Liver (tissue), 9 donors: Measurements from ENCODE around the gene HDAC3. TPM values are rescaled to one million over a fixed set of nuclear protein-coding genes. Genes with fewer than 3 reads are reported as not detected.

Experiments used
- DNase-seq: peaks from one replicate; pipeline ENCODE4 v3.0.0-alpha.2; 2017; ENCODE audit warnings: low spot score
- H3K27ac ChIP-seq, 2 donors: one replicate each; pipeline ENCODE4 v1.7.0; 2013; ENCODE audit warnings: inconsistent platforms in 2 of 2, low read length in 2 of 2, control low read depth in 1 of 2, low read depth in 1 of 2, mild to moderate bottlenecking in 1 of 2
- H3K27me3 ChIP-seq, 4 donors: one replicate each; pipeline versions ENCODE4 v1.6.1 to v1.7.0; 2013; ENCODE audit warnings: low read length in 3 of 4, inconsistent platforms in 1 of 4, mild to moderate bottlenecking in 1 of 4, moderate library complexity in 1 of 4; ENCODE audit not compliant: control insufficient read depth in 4 of 4, insufficient read depth in 4 of 4
- H3K36me3 ChIP-seq, 4 donors: one replicate each; pipeline versions ENCODE4 v1.6.1 to v1.7.0; 2013; ENCODE audit warnings: low read length in 3 of 4, mild to moderate bottlenecking in 3 of 4, low read depth in 1 of 4, moderate library complexity in 1 of 4; ENCODE audit not compliant: control insufficient read depth in 4 of 4, insufficient read depth in 3 of 4
- H3K4me1 ChIP-seq, 4 donors: one replicate each; pipeline versions ENCODE4 v1.6.1 to v1.7.0; 2013; ENCODE audit warnings: low read length in 3 of 4, mild to moderate bottlenecking in 3 of 4, moderate library complexity in 1 of 4; ENCODE audit not compliant: control insufficient read depth in 4 of 4, insufficient read depth in 4 of 4
- H3K4me3 ChIP-seq, 3 donors: one replicate each; pipeline versions ENCODE4 v1.6.1 to v1.7.0; 2013; ENCODE audit warnings: low read length in 3 of 3, control low read depth in 1 of 3, low read depth in 1 of 3, mild to moderate bottlenecking in 1 of 3
- H3K9ac ChIP-seq, 2 donors: one replicate each; pipeline ENCODE4 v1.7.0; 2013; ENCODE audit warnings: low read length in 2 of 2, mild to moderate bottlenecking in 2 of 2, moderate library complexity in 2 of 2, control low read depth in 1 of 2, low read depth in 1 of 2
- H3K9me3 ChIP-seq, 4 donors: one replicate each; pipeline versions ENCODE4 v1.6.1 to v1.7.0; 2013; ENCODE audit warnings: low read length in 3 of 4; ENCODE audit not compliant: control insufficient read depth in 4 of 4
- ATF3 ChIP-seq: IDR thresholded peaks from 2 replicates; pipeline ENCODE4 v1.6.1; 2016; ENCODE audit warnings: antibody characterized with exemption
- CTCF ChIP-seq: fragments of 150-350 bp; IDR thresholded peaks from 2 replicates; pipeline ENCODE4 v1.5.1; 2017; ENCODE audit warnings: improper control_type of control experiment, low read depth, low read length; ENCODE audit not compliant: missing input control
- EGR1 ChIP-seq, 2 donors: IDR thresholded peaks; 2 replicates each; pipeline ENCODE4 v1.6.1; 2016 to 2018; ENCODE audit warnings: antibody characterized with exemption in 2 of 2, low read depth in 2 of 2
- FOXA1 ChIP-seq: IDR thresholded peaks from 2 replicates; pipeline ENCODE4 v1.6.1; 2016; ENCODE audit warnings: antibody characterized with exemption
- FOXA2 ChIP-seq: IDR thresholded peaks from 2 replicates; pipeline ENCODE4 v1.6.1; 2016; ENCODE audit warnings: antibody characterized with exemption
- GABPA ChIP-seq, 2 donors: IDR thresholded peaks in 1 of 2; conservative IDR thresholded peaks in 1 of 2; 2 replicates each; pipeline ENCODE4 v1.6.1; 2016; ENCODE audit warnings: antibody characterized with exemption in 2 of 2, mild to moderate bottlenecking in 1 of 2, moderate library complexity in 1 of 2
- HNF4A ChIP-seq, 2 donors: conservative IDR thresholded peaks; 2 replicates each; pipeline ENCODE4 v1.6.1; 2016; ENCODE audit warnings: antibody characterized with exemption in 2 of 2, mild to moderate bottlenecking in 2 of 2
- HNF4G ChIP-seq: IDR thresholded peaks from 2 replicates; pipeline ENCODE4 v1.6.1; 2016; ENCODE audit warnings: antibody characterized with exemption
- JUND ChIP-seq, 2 donors: IDR thresholded peaks; 2 replicates each; pipeline ENCODE4 v1.6.1; 2016; ENCODE audit warnings: antibody characterized with exemption in 2 of 2
- MAX ChIP-seq: IDR thresholded peaks from 2 replicates; pipeline ENCODE4 v1.6.1; 2016; ENCODE audit warnings: antibody characterized with exemption
- NR2F2 ChIP-seq: IDR thresholded peaks from 2 replicates; pipeline ENCODE4 v1.6.1; 2016; ENCODE audit warnings: antibody characterized with exemption
- RAD21 ChIP-seq, 2 donors: IDR thresholded peaks; 2 replicates each; pipeline ENCODE4 v1.6.1; 2016; ENCODE audit warnings: antibody characterized with exemption in 2 of 2, mild to moderate bottlenecking in 2 of 2
- REST ChIP-seq: IDR thresholded peaks from 2 replicates; pipeline ENCODE4 v1.6.1; 2016; ENCODE audit warnings: antibody characterized with exemption, mild to moderate bottlenecking
- RXRA ChIP-seq, 2 donors: IDR thresholded peaks; 2 replicates each; pipeline ENCODE4 v1.6.1; 2017 to 2018; ENCODE audit warnings: antibody characterized with exemption in 2 of 2, mild to moderate bottlenecking in 1 of 2
- SP1 ChIP-seq: IDR thresholded peaks from 2 replicates; pipeline ENCODE4 v1.6.1; 2018; ENCODE audit warnings: antibody characterized with exemption, mild to moderate bottlenecking
- TAF1 ChIP-seq: conservative IDR thresholded peaks from 2 replicates; pipeline ENCODE4 v1.6.1; 2016; ENCODE audit warnings: antibody characterized with exemption, mild to moderate bottlenecking
- YY1 ChIP-seq: IDR thresholded peaks from 2 replicates; pipeline ENCODE4 v1.6.1; 2016; ENCODE audit warnings: antibody characterized with exemption, mild to moderate bottlenecking
- ZBTB33 ChIP-seq: IDR thresholded peaks from 2 replicates; pipeline ENCODE4 v1.6.1; 2016; ENCODE audit warnings: antibody characterized with exemption
- whole genome bisulfite sequencing: extraction: QIAGEN DNeasy Blood & Tissue Kit; methylation state at CpG from one replicate; pipeline ENCODE4 v1.1.7; 2013; 5-methylcytosine and 5-hydroxymethylcytosine counted together
- polyA plus RNA-seq, 2 donors: library from polyadenylated mRNA; stranded (reverse) in 1 of 2; unstranded in 1 of 2; fragments of 200-250 nt in 1 of 2; fragments of >200 nt in 1 of 2; fragmentation: Nextera tagmentation in 1 of 2; extraction: Ambion mirVana in 1 of 2; gene quantifications; one replicate each; pipeline versions ENCODE4 v1.2.1 to v1.2.3, GENCODE V29; 2013 to 2015
- total RNA-seq, 2 donors: library from RNA; depleted of rRNA; stranded (reverse); fragments of >200 nt; gene quantifications; one replicate each; pipeline ENCODE4 v1.2.3, GENCODE V29; 2014
- donor health status: healthy.
- donor health status: healthy.
- donor health status: healthy.
- donor health status: healthy.
- donor health status: healthy.

Gene HDAC3
- total and polyA plus RNA-seq, 4 donors = 20.1 to 45.3 (median 35.1) TPM

- H3K36me3 ChIP-seq = peaks cover 0 to 2% (median 0%) of the 10 kb centered on the region in 4 donors
- H3K9ac ChIP-seq = no peak overlapping the region
- H3K4me3 ChIP-seq = no peak overlapping the region
- H3K27ac ChIP-seq = no peak overlapping the region
- 95% methylated on average over 18 of the region's 18 CpGs for WGBS
- H3K9me3 ChIP-seq = no peaks in the 10 kb centered on the region
- DNase-seq = no peak
- TF ChIP-seq FOXA1 (no peak), JUND (IDR thresholded peaks at IDR 0.05) (no peak), RXRA (IDR thresholded peaks at IDR 0.05) (no peak), YY1 (no peak), RAD21 (IDR thresholded peaks at IDR 0.05) (no peak), CTCF (no peak), ZBTB33 (no peak), HNF4A (conservative IDR thresholded peaks at IDR 0.05) (no peak), FOXA2 (no peak), SP1 (no peak), HNF4G (no peak), TAF1 (no peak), MAX (no peak), ATF3 (no peak), GABPA (IDR thresholded peaks at IDR 0.05 in 1 of 2, conservative IDR thresholded peaks at IDR 0.05 in 1 of 2) (no peak), NR2F2 (no peak), REST (no peak), EGR1 (IDR thresholded peaks at IDR 0.05; ENCODE audit: low read depth in 2 of 2) (no peak)
- H3K27me3 ChIP-seq = no peaks in the 10 kb centered on the region
- peaks cover 0 to 21% (median 16%) of the 10 kb centered on the region in 4 donors for H3K4me1 ChIP-seq
Observed at GRCh38 chr5:141665995-141666940, 29.6 kb upstream of the HDAC3 start.
